K562 (cell line): ENCODE data around the gene SLC5A2. TPM values are rescaled to one million over a fixed set of nuclear protein-coding genes. Genes with fewer than 3 reads are reported as not detected.
A peak's percentile ranks its signal among the peaks of the same experiment; 100 is the strongest.

Experiments
- ATAC-seq: fragments of 200-7000 bp; cut with Tn5 transposase; 3 replicates; pipeline ENCODE4 v1.9.1; 2020; ENCODE audit warnings: moderate library complexity
- BruUV-seq: library from RNA; stranded (reverse); fragments of 400-500 nt; replicated peaks from 2 replicates; lab custom pipeline; 2021; lab: Mats Ljungman, UMichigan
- CTCF ChIA-PET: fragments of 300-600 bp; formaldehyde crosslinking; extraction: SDS; loops from one replicate; lab custom pipeline; 2021; ENCODE audit warnings: low intra/inter-chr PET ratio; lab: Yijun Ruan, JAX
- POLR2A ChIA-PET: fragments of 300-600, 350-650 bp; sonication (Branson Sonifier 250); formaldehyde crosslinking; extraction: SDS; loops from one replicate; lab custom pipeline; 2021; ENCODE audit warnings: antibody characterized with exemption, inconsistent platforms; lab: Yijun Ruan, JAX
- DNase-seq, 4 experiments: peaks; one replicate each; pipeline versions ENCODE4 v3.0.0 to v3.0.0-alpha.2; 2011 to 2018; ENCODE audit warnings: low spot score in 3 of 4, mixed read lengths in 3 of 4; ENCODE audit errors: extremely low read depth in 1 of 4
- FAIRE-seq: peaks from 2 replicates; lab custom pipeline; 2011; peaks lifted over from hg19 to GRCh38; lab: Jason Lieb, UNC
- H2AFZ ChIP-seq: 2 replicates; pipeline ENCODE4 v1.6.0; 2011; ENCODE audit warnings: low read depth, low read length, control low read depth, inconsistent platforms
- H3K27ac ChIP-seq: fragments of 200-600 bp; 3 replicates; pipeline ENCODE4 v1.8.0; 2011; ENCODE audit warnings: low read depth, mild to moderate bottlenecking, control low read depth, inconsistent platforms, low read length, moderate library complexity, mixed read lengths; ENCODE audit errors: extremely low read depth
- H3K27me3 ChIP-seq, 2 experiments: fragments of 300-600 bp in 1 of 2; 2 replicates in 1 of 2; 3 replicates in 1 of 2; pipeline versions ENCODE4 v1.6.0 to v1.8.0; 2011; ENCODE audit warnings: inconsistent platforms in 2 of 2, low read length in 2 of 2, mild to moderate bottlenecking in 1 of 2, mixed read lengths in 1 of 2, moderate library complexity in 1 of 2; ENCODE audit not compliant: control insufficient read depth in 2 of 2, insufficient read depth in 2 of 2
- H3K36me3 ChIP-seq: fragments of 300-600 bp; 3 replicates; pipeline ENCODE4 v1.8.0; 2011; ENCODE audit warnings: mild to moderate bottlenecking, low read length, inconsistent platforms; ENCODE audit not compliant: control insufficient read depth, insufficient read depth
- H3K4me1 ChIP-seq, 2 experiments: fragments of 200-600 bp in 1 of 2; replicated peaks in 1 of 2; 2 replicates in 1 of 2; 3 replicates in 1 of 2; pipeline versions ENCODE4 v1.5.1 to v1.8.0; 2011; ENCODE audit warnings: inconsistent platforms in 2 of 2, low read length in 2 of 2, mild to moderate bottlenecking in 1 of 2, mixed read lengths in 1 of 2, moderate library complexity in 1 of 2; ENCODE audit not compliant: control insufficient read depth in 2 of 2, insufficient read depth in 2 of 2
- H3K4me2 ChIP-seq: 2 replicates; pipeline ENCODE4 v1.6.1; 2011; ENCODE audit warnings: low read length, control low read depth, inconsistent platforms, mixed read lengths; ENCODE audit not compliant: insufficient read depth
- H3K4me3 ChIP-seq: fragments of 200-600 bp; sonication (generic), shearing (Covaris generic); 2 replicates; pipeline ENCODE4 v1.5.1; 2016; ENCODE audit warnings: control low read depth, inconsistent platforms
- H3K79me2 ChIP-seq: fragments of 200-600 bp; 3 replicates; pipeline ENCODE4 v1.8.0; 2011; ENCODE audit warnings: low read length, inconsistent platforms; ENCODE audit not compliant: control insufficient read depth, insufficient read depth
- H3K9ac ChIP-seq, 2 experiments: 2 replicates each; pipeline versions ENCODE4 v1.6.0 to v1.6.1; 2011; ENCODE audit warnings: low read depth in 2 of 2, low read length in 2 of 2, control low read depth in 1 of 2, inconsistent platforms in 1 of 2, mild to moderate bottlenecking in 1 of 2, mixed read lengths in 1 of 2; ENCODE audit not compliant: insufficient read depth in 1 of 2
- H3K9me1 ChIP-seq: one replicate; pipeline ENCODE4 v1.6.0; 2011; ENCODE audit warnings: inconsistent platforms, mild to moderate bottlenecking, low read length, moderate library complexity; ENCODE audit not compliant: control insufficient read depth, insufficient read depth
- H3K9me3 ChIP-seq: replicated peaks from 2 replicates; pipeline ENCODE4 v1.5.1; 2011; ENCODE audit warnings: low read depth, low read length, inconsistent platforms; ENCODE audit not compliant: control insufficient read depth, insufficient read depth
- H4K20me1 ChIP-seq: replicated peaks from 2 replicates; pipeline ENCODE4 v1.6.1; 2011; ENCODE audit warnings: low read length, inconsistent platforms, mixed read lengths; ENCODE audit not compliant: control insufficient read depth, insufficient read depth
- BDP1 ChIP-seq: IDR thresholded peaks from 3 replicates; pipeline ENCODE4 v1.6.1; 2011; ENCODE audit not compliant: insufficient read length, insufficient read depth
- BRD9 ChIP-seq: fragments of 450-650 bp; IDR thresholded peaks from 2 replicates; pipeline ENCODE4 v1.6.1; 2018; ENCODE audit warnings: low read depth; ENCODE audit not compliant: partially characterized antibody
- CBFA2T2 ChIP-seq: fragments of 450-650 bp; conservative IDR thresholded peaks from 2 replicates; pipeline ENCODE4 v1.6.1; 2017; ENCODE audit warnings: mild to moderate bottlenecking
- CTBP1 ChIP-seq: fragments of 450-650 bp; IDR thresholded peaks from 2 replicates; pipeline ENCODE4 v1.6.1; 2016; ENCODE audit warnings: borderline replicate concordance
- GABPA ChIP-seq: fragments of 200-800 bp; sonication (Bioruptor generic); conservative IDR thresholded peaks from 2 replicates; pipeline ENCODE4 v1.6.1; 2016; ENCODE audit warnings: low read depth, missing genetic modification characterization, missing compliant biosample characterization
- MAFF ChIP-seq: IDR thresholded peaks from 2 replicates; pipeline ENCODE4 v1.6.1; 2012; ENCODE audit warnings: low read length, improper control_type of control experiment
- NR2C2 ChIP-seq, 2 experiments: fragments of 200-800 bp in 1 of 2; sonication (Bioruptor generic) in 1 of 2; sonication (generic) in 1 of 2; formaldehyde crosslinking in 1 of 2; IDR thresholded peaks; 2 replicates each; pipeline versions ENCODE4 v1.6.1 to v1.8.0; 2016 to 2022; ENCODE audit warnings: mild to moderate bottlenecking in 1 of 2, missing compliant biosample characterization in 1 of 2, missing genetic modification characterization in 1 of 2, missing genetic modification reagents in 1 of 2
- SP1 ChIP-seq: sonication (generic); formaldehyde crosslinking; IDR thresholded peaks from 2 replicates; pipeline ENCODE4 v1.8.1; 2022; ENCODE audit warnings: mild to moderate bottlenecking, missing genetic modification reagents
- ZBTB17 ChIP-seq: fragments of 450-650 bp; formaldehyde crosslinking; IDR thresholded peaks from 2 replicates; pipeline ENCODE4 v1.4.0; 2020; ENCODE audit warnings: mild to moderate bottlenecking
- WGBS: fragments of 100-300 bp; shearing (Covaris generic); methylation state at CpG from one replicate; pipeline ENCODE4 v1.1.6; 2016; ENCODE audit warnings: low coverage, mixed read lengths; ENCODE audit not compliant: insufficient coverage; ENCODE audit errors: missing lambda C conversion rate; 5-methylcytosine and 5-hydroxymethylcytosine counted together
- in situ Hi-C: fragments of 300-500 bp; cut with MboI; formaldehyde crosslinking; loops from 4 replicates; pipeline ENCODE4 v1.15.0; 2018; ENCODE audit warnings: inconsistent platforms, mixed read lengths
- intact Hi-C: fragments of 100-400 bp; cut with micrococcal nuclease; formaldehyde crosslinking; loops from 2 replicates; pipeline ENCODE4 v1.14.2; 2022
- polyA plus RNA-seq, 8 experiments: library from polyadenylated mRNA; depleted of rRNA in 4 of 8; stranded (reverse) in 5 of 8; unstranded in 3 of 8; fragments of >200 nt; fragmentation: Nextera tagmentation in 2 of 8; fragmentation: Illumina TruSeq in 1 of 8; extraction: Ambion mirVana in 2 of 8; extraction: Trizol in 1 of 8; gene quantifications; 2 replicates each; pipeline versions ENCODE4 v1.2.1 to v1.2.3, GENCODE V29; 2011 to 2014; ENCODE audit warnings: inconsistent platforms in 1 of 8, missing spikeins in 1 of 8
- total RNA-seq, 7 experiments: library from RNA; depleted of rRNA in 6 of 7; stranded (reverse); fragments of >200 nt in 6 of 7; fragmentation: Illumina TruSeq in 2 of 7; extraction: Trizol in 2 of 7; gene quantifications; 2 replicates each; pipeline versions ENCODE4 v1.2.1 to v1.2.3, GENCODE V29; 2011 to 2021; ENCODE audit warnings: low replicate concordance in 1 of 7
- TF ChIP-seq, protein P1 (sequence below): sonication (generic); formaldehyde crosslinking; IDR thresholded peaks from 2 replicates; pipeline ENCODE4 v1.4.0; 2020; ENCODE audit warnings: mild to moderate bottlenecking, missing genetic modification reagents
- TF ChIP-seq, protein P2 (sequence below): fragments of 450-650 bp; IDR thresholded peaks from 2 replicates; pipeline ENCODE4 v1.6.1; 2016; ENCODE audit warnings: low read depth

Gene SLC5A2
- total and polyA plus RNA-seq, 9 of the 15 experiments (the other 6 are each of a cell fraction or from before 2014, with no cell fraction given): 0.07 to 2.7 (median 2.2) TPM; not detected in 6

DNA sequence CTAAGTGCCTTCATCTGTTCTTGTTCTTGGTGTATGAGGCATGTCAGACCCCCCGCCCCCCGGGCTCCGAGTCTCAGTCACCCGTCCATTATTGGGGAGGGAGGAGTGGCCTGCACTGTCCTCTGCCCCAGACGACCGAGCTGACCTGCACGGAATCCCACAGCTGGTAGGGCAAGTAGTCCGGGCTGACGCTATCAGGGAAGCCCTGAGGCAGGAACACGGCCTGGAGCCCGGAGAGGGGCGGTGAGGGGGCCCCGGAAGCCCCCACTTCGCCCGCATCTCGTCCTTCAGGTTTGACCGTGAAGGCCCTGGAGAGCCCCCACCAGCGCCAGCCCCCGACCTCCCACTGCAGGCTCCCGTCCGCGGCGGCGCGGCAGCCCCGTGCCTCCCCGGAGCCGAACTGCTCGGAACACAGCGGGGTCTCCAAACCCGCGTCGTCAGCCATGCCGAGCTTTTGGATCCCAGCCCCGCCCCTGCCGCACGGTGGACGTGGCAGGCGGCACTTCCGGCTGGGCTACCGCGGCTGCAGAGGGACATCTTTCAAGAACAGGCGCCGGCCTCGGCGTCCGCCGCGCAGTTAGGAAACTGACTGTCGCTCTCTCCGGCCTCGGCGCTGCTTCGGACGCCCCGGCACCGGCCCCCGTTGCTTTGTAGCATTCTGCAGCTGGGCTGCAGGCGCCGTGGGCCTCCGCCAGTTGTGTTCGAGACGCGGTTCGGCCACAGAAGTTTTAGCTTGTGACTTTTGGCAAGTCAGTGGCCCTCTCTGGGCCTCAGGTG is 25.2 kb downstream of the SLC5A2 start, which contains the start of gene RUSF1:
Gene RUSF1, minus strand, starts transcription at position 463 of the 777 bp plus-strand sequence. Its CDS starts 18 bp downstream, at position 445.
- Histone ChIP-seq H2AFZ (peak within 1 kb of the TSS; percentile 71), H3K4me1 (peaks cover 10 to 24% of the 10 kb centered on the region in 2 experiments; a peak in 4 of 5 replicates), H3K9me3 (peaks cover 5% of the 10 kb centered on the region; the same call in 1 of the 2 replicates), H3K36me3 (peaks cover 27% of the 10 kb centered on the region), H3K27ac (peak within 1 kb of the TSS; percentile 92), H3K27me3 (no peaks in the 10 kb centered on the region), H3K79me2 (peaks cover 35% of the 10 kb centered on the region), H3K9ac (peak within 1 kb of the TSS; percentile 97 to 100), H3K4me2 (peak within 1 kb of the TSS; percentile 89), H3K9me1 (no peaks in the 10 kb centered on the region), H3K4me3 (peak within 1 kb of the TSS; percentile 79), H4K20me1 (no peaks in the 10 kb centered on the region)
- CTCF ChIA-PET: no interaction called here
- FAIRE-seq: peak; percentile 26
- intact Hi-C loops (loop anchor here (5.0 kb wide), 1 partner anchor 51 kb away; the partner anchor contains the start of gene ARMC5), in situ Hi-C loops (no loop called here)
- POLR2A ChIA-PET: interaction anchor here (0.5 to 3.9 kb wide), 24 partner anchors 9 to 545 kb away, joined by 3 to 29 read pairs (median 4); partner anchors contain the start of genes AHSP, ARMC5 and ZNF267
- peak; percentile 90 for ATAC-seq
- peak; percentile 84 to 94 (median 86) for DNase-seq
- 1% methylated on average over 61 of the region's 65 CpGs for WGBS
- TSS peak; percentile 59 for BruUV-seq
- TF ChIP-seq NR2C2 (CRISPR knock-in tag; IDR thresholded peaks at IDR 0.05) (no peak), NR2C2 (tag; IDR thresholded peaks at IDR 0.05) (peak; percentile 51; the same call in 1 of the 2 replicates), BRD9 (peak; percentile 61), ZBTB17 (CRISPR knock-in tag) (0 out of 2 replicates have a peak, but pooled peaks have one; percentile 49), SP1 (peak; percentile 47), GABPA (tag) (peak; percentile 93), CTBP1 (peak; percentile 62), BDP1 (no peak), CBFA2T2 (no peak), MAFF (no peak)
- TF ChIP-seq, protein P1, sequence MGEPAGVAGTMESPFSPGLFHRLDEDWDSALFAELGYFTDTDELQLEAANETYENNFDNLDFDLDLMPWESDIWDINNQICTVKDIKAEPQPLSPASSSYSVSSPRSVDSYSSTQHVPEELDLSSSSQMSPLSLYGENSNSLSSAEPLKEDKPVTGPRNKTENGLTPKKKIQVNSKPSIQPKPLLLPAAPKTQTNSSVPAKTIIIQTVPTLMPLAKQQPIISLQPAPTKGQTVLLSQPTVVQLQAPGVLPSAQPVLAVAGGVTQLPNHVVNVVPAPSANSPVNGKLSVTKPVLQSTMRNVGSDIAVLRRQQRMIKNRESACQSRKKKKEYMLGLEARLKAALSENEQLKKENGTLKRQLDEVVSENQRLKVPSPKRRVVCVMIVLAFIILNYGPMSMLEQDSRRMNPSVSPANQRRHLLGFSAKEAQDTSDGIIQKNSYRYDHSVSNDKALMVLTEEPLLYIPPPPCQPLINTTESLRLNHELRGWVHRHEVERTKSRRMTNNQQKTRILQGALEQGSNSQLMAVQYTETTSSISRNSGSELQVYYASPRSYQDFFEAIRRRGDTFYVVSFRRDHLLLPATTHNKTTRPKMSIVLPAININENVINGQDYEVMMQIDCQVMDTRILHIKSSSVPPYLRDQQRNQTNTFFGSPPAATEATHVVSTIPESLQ (CRISPR knock-in tag): peak; percentile 57; the same call in 1 of the 2 replicates
- TF ChIP-seq, protein P2, sequence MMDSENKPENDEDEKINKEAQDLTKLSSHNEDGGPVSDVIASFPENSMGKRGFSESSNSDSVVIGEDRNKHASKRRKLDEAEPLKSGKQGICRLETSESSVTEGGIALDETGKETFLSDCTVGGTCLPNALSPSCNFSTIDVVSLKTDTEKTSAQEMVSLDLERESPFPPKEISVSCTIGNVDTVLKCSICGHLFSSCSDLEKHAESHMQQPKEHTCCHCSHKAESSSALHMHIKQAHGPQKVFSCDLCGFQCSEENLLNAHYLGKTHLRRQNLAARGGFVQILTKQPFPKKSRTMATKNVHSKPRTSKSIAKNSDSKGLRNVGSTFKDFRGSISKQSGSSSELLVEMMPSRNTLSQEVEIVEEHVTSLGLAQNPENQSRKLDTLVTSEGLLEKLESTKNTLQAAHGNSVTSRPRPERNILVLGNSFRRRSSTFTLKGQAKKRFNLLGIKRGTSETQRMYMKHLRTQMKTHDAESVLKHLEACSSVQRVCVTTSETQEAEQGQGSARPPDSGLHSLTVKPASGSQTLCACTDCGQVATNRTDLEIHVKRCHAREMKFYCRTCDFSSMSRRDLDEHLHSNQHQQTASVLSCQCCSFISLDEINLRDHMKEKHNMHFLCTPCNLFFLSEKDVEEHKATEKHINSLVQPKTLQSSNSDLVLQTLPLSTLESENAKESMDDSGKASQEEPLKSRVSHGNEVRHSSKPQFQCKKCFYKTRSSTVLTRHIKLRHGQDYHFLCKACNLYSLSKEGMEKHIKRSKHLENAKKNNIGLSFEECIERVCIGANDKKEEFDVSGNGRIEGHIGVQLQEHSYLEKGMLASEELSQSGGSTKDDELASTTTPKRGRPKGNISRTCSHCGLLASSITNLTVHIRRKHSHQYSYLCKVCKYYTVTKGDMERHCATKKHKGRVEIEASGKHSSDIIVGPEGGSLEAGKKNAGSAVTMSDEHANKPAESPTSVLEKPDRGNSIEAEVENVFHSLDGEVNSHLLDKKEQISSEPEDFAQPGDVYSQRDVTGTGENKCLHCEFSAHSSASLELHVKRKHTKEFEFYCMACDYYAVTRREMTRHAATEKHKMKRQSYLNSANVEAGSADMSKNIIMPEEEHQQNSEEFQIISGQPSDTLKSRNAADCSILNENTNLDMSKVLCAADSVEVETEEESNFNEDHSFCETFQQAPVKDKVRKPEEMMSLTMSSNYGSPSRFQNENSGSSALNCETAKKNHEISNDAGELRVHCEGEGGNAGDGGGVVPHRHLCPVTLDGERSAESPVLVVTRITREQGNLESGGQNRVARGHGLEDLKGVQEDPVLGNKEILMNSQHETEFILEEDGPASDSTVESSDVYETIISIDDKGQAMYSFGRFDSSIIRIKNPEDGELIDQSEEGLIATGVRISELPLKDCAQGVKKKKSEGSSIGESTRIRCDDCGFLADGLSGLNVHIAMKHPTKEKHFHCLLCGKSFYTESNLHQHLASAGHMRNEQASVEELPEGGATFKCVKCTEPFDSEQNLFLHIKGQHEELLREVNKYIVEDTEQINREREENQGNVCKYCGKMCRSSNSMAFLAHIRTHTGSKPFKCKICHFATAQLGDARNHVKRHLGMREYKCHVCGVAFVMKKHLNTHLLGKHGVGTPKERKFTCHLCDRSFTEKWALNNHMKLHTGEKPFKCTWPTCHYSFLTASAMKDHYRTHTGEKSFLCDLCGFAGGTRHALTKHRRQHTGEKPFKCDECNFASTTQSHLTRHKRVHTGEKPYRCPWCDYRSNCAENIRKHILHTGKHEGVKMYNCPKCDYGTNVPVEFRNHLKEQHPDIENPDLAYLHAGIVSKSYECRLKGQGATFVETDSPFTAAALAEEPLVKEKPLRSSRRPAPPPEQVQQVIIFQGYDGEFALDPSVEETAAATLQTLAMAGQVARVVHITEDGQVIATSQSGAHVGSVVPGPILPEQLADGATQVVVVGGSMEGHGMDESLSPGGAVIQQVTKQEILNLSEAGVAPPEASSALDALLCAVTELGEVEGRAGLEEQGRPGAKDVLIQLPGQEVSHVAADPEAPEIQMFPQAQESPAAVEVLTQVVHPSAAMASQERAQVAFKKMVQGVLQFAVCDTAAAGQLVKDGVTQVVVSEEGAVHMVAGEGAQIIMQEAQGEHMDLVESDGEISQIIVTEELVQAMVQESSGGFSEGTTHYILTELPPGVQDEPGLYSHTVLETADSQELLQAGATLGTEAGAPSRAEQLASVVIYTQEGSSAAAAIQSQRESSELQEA: peak; percentile 96
